HepG2 (cell line): ENCODE data around the gene CBFA2T2. TPM values are rescaled to one million over a fixed set of nuclear protein-coding genes. Genes with fewer than 3 reads are reported as not detected.
A peak's percentile ranks its signal among the peaks of the same experiment; 100 is the strongest.

ENCODE experiments used
- BORCS8-MEF2B ChIP-seq: sonication (generic); formaldehyde crosslinking; IDR thresholded peaks from 2 replicates; pipeline ENCODE4 v1.8.0; 2022; ENCODE audit warnings: mild to moderate bottlenecking, missing genetic modification reagents
- HNF4A ChIP-seq: sonication (generic); formaldehyde crosslinking; IDR thresholded peaks from 2 replicates; pipeline ENCODE4 v1.4.0; 2020; ENCODE audit warnings: missing genetic modification reagents
- HOXA7 ChIP-seq: sonication (generic); formaldehyde crosslinking; IDR thresholded peaks from 2 replicates; pipeline ENCODE4 v1.8.1; 2022; ENCODE audit warnings: mild to moderate bottlenecking, missing genetic modification reagents, moderate library complexity
- MAFK ChIP-seq, 2 experiments: IDR thresholded peaks in 1 of 2; conservative IDR thresholded peaks in 1 of 2; 2 replicates each; pipeline ENCODE4 v1.6.1; 2011; ENCODE audit warnings: improper control_type of control experiment in 2 of 2, low read length in 2 of 2
- NCOA1 ChIP-seq: sonication (generic); formaldehyde crosslinking; IDR thresholded peaks from 2 replicates; pipeline ENCODE4 v1.9.0; 2021; ENCODE audit warnings: missing genetic modification reagents
- NFRKB ChIP-seq: fragments of 450-650 bp; IDR thresholded peaks from 2 replicates; pipeline ENCODE4 v1.6.1; 2017
- PHF5A ChIP-seq: IDR thresholded peaks from one replicate; pipeline ENCODE4 v1.6.1; 2018; ENCODE audit warnings: low read depth, missing genetic modification reagents; ENCODE audit not compliant: unreplicated experiment
- RFX5 ChIP-seq: IDR thresholded peaks from 2 replicates; pipeline ENCODE4 v1.6.1; 2011; ENCODE audit warnings: low read depth, low read length, improper control_type of control experiment
- RORA ChIP-seq: sonication (generic); formaldehyde crosslinking; IDR thresholded peaks from 2 replicates; pipeline ENCODE4 v1.5.0; 2020; ENCODE audit warnings: mild to moderate bottlenecking, missing genetic modification reagents, moderate library complexity
- SNAI1 ChIP-seq: sonication (generic); formaldehyde crosslinking; IDR thresholded peaks from 2 replicates; pipeline ENCODE4 v1.5.0; 2020; ENCODE audit warnings: mild to moderate bottlenecking, missing genetic modification reagents, borderline replicate concordance
- SRF ChIP-seq: IDR thresholded peaks from 2 replicates; pipeline ENCODE4 v1.6.1; 2011; ENCODE audit warnings: mild to moderate bottlenecking, low read depth, low read length, moderate library complexity
- ZNF256 ChIP-seq: sonication (generic); formaldehyde crosslinking; conservative IDR thresholded peaks from 2 replicates; pipeline ENCODE4 v1.4.0; 2020; ENCODE audit warnings: missing genetic modification reagents
- ZNF292 ChIP-seq: sonication (generic); formaldehyde crosslinking; IDR thresholded peaks from 2 replicates; pipeline ENCODE4 v1.8.1; 2022; ENCODE audit warnings: mild to moderate bottlenecking, low read depth, missing genetic modification reagents, borderline replicate concordance
- ZNF432 ChIP-seq: sonication (generic); formaldehyde crosslinking; IDR thresholded peaks from 2 replicates; pipeline ENCODE4 v1.5.0; 2020; ENCODE audit warnings: missing genetic modification reagents, mild to moderate bottlenecking, borderline replicate concordance
- ZNF577 ChIP-seq: sonication (generic); formaldehyde crosslinking; IDR thresholded peaks from 2 replicates; pipeline ENCODE4 v1.4.0; 2020; ENCODE audit warnings: mild to moderate bottlenecking, low read depth, missing genetic modification reagents, borderline replicate concordance
- ZNF652 ChIP-seq: IDR thresholded peaks from 2 replicates; pipeline ENCODE4 v1.6.1; 2016; ENCODE audit warnings: low read depth, borderline replicate concordance
- ZNF773 ChIP-seq: sonication (generic); formaldehyde crosslinking; IDR thresholded peaks from 2 replicates; pipeline ENCODE4 v1.4.0; 2020; ENCODE audit warnings: missing genetic modification reagents, borderline replicate concordance
- ZNF775 ChIP-seq: sonication (generic); formaldehyde crosslinking; IDR thresholded peaks from 2 replicates; pipeline ENCODE4 v1.4.0; 2020; ENCODE audit warnings: missing genetic modification reagents, mild to moderate bottlenecking, moderate library complexity, borderline replicate concordance
- ZSCAN30 ChIP-seq: sonication (generic); formaldehyde crosslinking; IDR thresholded peaks from 2 replicates; pipeline ENCODE4 v1.5.0; 2020; ENCODE audit warnings: mild to moderate bottlenecking, missing genetic modification reagents
- polyA plus RNA-seq, 8 experiments: library from polyadenylated mRNA; depleted of rRNA in 3 of 8; stranded (reverse) in 7 of 8; unstranded in 1 of 8; fragments of >200 nt; fragmentation: Illumina TruSeq in 4 of 8; extraction: Trizol in 4 of 8; gene quantifications; 2 replicates each; pipeline versions ENCODE4 v1.2.1 to v1.2.3, GENCODE V29; 2011 to 2016; ENCODE audit warnings: low read depth in 4 of 8, missing spikeins in 1 of 8, mixed read lengths in 1 of 8; ENCODE audit not compliant: insufficient read depth in 1 of 8
- total RNA-seq, 5 experiments: library from RNA; depleted of rRNA; stranded (reverse); fragments of >200 nt; fragmentation: Illumina TruSeq; extraction: Trizol; gene quantifications; 2 replicates each; pipeline ENCODE4 v1.2.3, GENCODE V29; 2016; ENCODE audit warnings: low read depth in 1 of 5
- TF ChIP-seq, protein P1 (sequence below): sonication (generic); formaldehyde crosslinking; IDR thresholded peaks from 2 replicates; pipeline ENCODE4 v1.9.0; 2022; ENCODE audit warnings: low read depth, missing genetic modification reagents
- TF ChIP-seq, protein P2 (sequence below): IDR thresholded peaks from 2 replicates; pipeline ENCODE4 v1.6.1; 2016; ENCODE audit warnings: missing genetic modification reagents, missing compliant biosample characterization
- TF ChIP-seq, protein P3 (sequence below): sonication (generic); formaldehyde crosslinking; IDR thresholded peaks from 2 replicates; pipeline ENCODE4 v1.4.0; 2020; ENCODE audit warnings: missing genetic modification reagents
- TF ChIP-seq, protein P4 (sequence below): sonication (generic); formaldehyde crosslinking; IDR thresholded peaks from 2 replicates; pipeline ENCODE4 v1.5.0; 2020; ENCODE audit warnings: mild to moderate bottlenecking, missing genetic modification reagents, borderline replicate concordance

Gene CBFA2T2
- total and polyA plus RNA-seq, 2 of the 13 experiments (the other 11 are each of a cell fraction or from before 2014, with no cell fraction given), result 6.3 to 21.2 TPM

DNA sequence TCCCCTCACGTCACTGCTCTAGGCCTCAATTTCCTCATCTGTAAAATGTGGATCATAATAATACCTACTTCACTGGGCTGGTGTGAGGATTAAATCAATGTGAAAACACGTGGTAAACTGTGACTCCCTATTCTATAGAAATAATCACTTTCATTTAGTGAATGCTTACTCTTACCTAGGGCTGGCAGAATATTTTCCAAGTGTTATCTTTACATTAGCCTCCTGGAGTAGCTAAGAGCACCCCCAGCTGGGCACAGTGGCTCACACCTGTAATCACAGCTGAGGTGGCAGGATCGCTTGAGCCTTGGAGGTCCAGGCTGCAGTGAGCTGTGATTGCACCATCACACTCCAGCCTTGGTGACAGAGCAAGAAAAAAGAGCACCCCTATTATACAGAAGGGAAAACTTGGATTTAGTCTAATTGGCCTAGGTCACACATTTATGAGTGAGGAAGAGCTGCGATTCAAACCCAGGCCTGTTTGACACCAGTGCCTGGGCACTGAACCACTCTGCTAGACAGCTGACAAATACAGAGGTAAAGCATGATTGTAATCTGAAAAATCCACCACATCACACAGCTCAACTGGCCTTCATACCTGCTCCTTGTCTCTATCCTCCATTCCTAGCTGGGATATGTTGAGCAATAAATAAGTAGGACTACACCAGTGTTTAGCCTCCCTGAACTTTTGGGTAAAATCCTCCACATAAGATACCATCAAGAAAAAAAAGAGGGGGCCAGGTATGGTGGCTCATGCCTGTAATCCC is 44.9 kb upstream of the CBFA2T2 start (continued):
- TF ChIP-seq ZNF256 (CRISPR knock-in tag) (0 out of 2 replicates have a peak, but pooled peaks have one; percentile 14), ZSCAN30 (CRISPR knock-in tag) (no peak), SRF (no peak), ZNF292 (CRISPR knock-in tag) (peak; percentile 13; the same call in 1 of the 2 replicates), ZNF775 (CRISPR knock-in tag) (no peak), HOXA7 (no peak), NCOA1 (CRISPR knock-in tag) (no peak), HNF4A (CRISPR knock-in tag) (no peak; the same call in 1 of the 2 replicates), NFRKB (no peak), PHF5A (CRISPR knock-in tag) (no peak), ZNF652 (CRISPR knock-in tag) (no peak), RORA (CRISPR knock-in tag) (no peak), ZNF577 (CRISPR knock-in tag) (no peak), ZNF432 (CRISPR knock-in tag) (no peak), SNAI1 (CRISPR knock-in tag) (no peak), MAFK (conservative IDR thresholded peaks at IDR 0.05 in 1 of 2, IDR thresholded peaks at IDR 0.05 in 1 of 2; ENCODE audit: low read length in 2 of 2) (no peak), BORCS8-MEF2B (CRISPR knock-in tag) (no peak), RFX5 (no peak), ZNF773 (no peak)
- TF ChIP-seq, protein P1, sequence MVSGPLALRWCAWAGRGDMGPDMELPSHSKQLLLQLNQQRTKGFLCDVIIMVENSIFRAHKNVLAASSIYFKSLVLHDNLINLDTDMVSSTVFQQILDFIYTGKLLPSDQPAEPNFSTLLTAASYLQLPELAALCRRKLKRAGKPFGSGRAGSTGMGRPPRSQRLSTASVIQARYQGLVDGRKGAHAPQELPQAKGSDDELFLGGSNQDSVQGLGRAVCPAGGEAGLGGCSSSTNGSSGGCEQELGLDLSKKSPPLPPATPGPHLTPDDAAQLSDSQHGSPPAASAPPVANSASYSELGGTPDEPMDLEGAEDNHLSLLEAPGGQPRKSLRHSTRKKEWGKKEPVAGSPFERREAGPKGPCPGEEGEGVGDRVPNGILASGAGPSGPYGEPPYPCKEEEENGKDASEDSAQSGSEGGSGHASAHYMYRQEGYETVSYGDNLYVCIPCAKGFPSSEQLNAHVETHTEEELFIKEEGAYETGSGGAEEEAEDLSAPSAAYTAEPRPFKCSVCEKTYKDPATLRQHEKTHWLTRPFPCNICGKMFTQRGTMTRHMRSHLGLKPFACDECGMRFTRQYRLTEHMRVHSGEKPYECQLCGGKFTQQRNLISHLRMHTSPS, result peak; percentile 55; the same call in 1 of the 2 replicates
- TF ChIP-seq, protein P2, sequence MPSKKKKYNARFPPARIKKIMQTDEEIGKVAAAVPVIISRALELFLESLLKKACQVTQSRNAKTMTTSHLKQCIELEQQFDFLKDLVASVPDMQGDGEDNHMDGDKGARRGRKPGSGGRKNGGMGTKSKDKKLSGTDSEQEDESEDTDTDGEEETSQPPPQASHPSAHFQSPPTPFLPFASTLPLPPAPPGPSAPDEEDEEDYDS (CRISPR knock-in tag), result no peak
- TF ChIP-seq, protein P3, sequence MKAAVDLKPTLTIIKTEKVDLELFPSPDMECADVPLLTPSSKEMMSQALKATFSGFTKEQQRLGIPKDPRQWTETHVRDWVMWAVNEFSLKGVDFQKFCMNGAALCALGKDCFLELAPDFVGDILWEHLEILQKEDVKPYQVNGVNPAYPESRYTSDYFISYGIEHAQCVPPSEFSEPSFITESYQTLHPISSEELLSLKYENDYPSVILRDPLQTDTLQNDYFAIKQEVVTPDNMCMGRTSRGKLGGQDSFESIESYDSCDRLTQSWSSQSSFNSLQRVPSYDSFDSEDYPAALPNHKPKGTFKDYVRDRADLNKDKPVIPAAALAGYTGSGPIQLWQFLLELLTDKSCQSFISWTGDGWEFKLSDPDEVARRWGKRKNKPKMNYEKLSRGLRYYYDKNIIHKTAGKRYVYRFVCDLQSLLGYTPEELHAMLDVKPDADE (CRISPR knock-in tag), result no peak
- TF ChIP-seq, protein P4, sequence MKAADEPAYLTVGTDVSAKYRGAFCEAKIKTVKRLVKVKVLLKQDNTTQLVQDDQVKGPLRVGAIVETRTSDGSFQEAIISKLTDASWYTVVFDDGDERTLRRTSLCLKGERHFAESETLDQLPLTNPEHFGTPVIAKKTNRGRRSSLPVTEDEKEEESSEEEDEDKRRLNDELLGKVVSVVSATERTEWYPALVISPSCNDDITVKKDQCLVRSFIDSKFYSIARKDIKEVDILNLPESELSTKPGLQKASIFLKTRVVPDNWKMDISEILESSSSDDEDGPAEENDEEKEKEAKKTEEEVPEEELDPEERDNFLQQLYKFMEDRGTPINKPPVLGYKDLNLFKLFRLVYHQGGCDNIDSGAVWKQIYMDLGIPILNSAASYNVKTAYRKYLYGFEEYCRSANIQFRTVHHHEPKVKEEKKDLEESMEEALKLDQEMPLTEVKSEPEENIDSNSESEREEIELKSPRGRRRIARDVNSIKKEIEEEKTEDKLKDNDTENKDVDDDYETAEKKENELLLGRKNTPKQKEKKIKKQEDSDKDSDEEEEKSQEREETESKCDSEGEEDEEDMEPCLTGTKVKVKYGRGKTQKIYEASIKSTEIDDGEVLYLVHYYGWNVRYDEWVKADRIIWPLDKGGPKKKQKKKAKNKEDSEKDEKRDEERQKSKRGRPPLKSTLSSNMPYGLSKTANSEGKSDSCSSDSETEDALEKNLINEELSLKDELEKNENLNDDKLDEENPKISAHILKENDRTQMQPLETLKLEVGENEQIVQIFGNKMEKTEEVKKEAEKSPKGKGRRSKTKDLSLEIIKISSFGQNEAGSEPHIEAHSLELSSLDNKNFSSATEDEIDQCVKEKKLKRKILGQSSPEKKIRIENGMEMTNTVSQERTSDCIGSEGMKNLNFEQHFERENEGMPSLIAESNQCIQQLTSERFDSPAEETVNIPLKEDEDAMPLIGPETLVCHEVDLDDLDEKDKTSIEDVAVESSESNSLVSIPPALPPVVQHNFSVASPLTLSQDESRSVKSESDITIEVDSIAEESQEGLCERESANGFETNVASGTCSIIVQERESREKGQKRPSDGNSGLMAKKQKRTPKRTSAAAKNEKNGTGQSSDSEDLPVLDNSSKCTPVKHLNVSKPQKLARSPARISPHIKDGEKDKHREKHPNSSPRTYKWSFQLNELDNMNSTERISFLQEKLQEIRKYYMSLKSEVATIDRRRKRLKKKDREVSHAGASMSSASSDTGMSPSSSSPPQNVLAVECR (CRISPR knock-in tag), result peak; percentile 40; the same call in 1 of the 2 replicates
